HG02938 (cell line): ENCODE measurements around the gene SLC15A5.

Source experiments
- ATAC-seq: cut with Tn5 transposase; IDR thresholded peaks from one replicate; pipeline ENCODE4 v1.9.1; 2021; ENCODE audit warnings: mild to moderate bottlenecking, moderate library complexity; ENCODE audit not compliant: unreplicated experiment

The SLC15A5 gene

GRCh38 chr12:16183541-16183940 is 93.9 kb downstream of the SLC15A5 start:
- no peak for ATAC-seq

GRCh38 chr12:16175840-16176239 is 101.6 kb downstream of the SLC15A5 start:
- ATAC-seq = no peak

GRCh38 chr12:16174282-16174681 is 103.2 kb downstream of the SLC15A5 start:
- no peak for ATAC-seq

- no peak for ATAC-seq
Measured at GRCh38 chr12:16171348-16171747, 106.1 kb downstream of the SLC15A5 start.

- ATAC-seq = no peak
Measured at GRCh38 chr12:16168078-16168477, 109.4 kb downstream of the SLC15A5 start.

GRCh38 chr12:16166563-16167470 is 110.7 kb downstream of the SLC15A5 start:
- no peak for ATAC-seq

GRCh38 chr12:16165506-16165905 is 112.0 kb downstream of the SLC15A5 start:
- ATAC-seq = no peak

GRCh38 chr12:16163901-16164300 is 113.6 kb downstream of the SLC15A5 start:
- no peak for ATAC-seq

DNA sequence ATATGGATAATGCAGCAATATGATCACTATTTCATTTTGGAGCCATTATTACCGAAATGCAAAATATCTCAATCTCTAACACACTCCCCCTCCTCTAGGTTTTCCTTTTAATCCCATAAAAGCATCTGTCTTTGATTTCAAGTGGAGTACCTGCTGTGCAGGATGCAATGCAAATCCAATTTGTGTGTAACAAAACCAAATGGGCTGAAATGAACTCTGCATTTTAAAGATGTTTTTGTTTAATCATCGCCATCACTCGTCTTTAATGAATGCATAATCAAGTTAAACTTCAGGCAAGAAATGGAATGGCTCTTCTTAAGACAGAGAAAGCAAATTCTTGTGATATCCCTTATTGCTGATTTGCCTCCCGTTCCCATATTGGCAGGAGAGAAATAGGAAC is 114.3 kb downstream of the SLC15A5 start:
- no peak for ATAC-seq

- no peak for ATAC-seq
Measured at GRCh38 chr12:16159571-16159970, 117.9 kb downstream of the SLC15A5 start.

- ATAC-seq = no peak
Measured at GRCh38 chr12:16158050-16158449, 119.4 kb downstream of the SLC15A5 start.

DNA sequence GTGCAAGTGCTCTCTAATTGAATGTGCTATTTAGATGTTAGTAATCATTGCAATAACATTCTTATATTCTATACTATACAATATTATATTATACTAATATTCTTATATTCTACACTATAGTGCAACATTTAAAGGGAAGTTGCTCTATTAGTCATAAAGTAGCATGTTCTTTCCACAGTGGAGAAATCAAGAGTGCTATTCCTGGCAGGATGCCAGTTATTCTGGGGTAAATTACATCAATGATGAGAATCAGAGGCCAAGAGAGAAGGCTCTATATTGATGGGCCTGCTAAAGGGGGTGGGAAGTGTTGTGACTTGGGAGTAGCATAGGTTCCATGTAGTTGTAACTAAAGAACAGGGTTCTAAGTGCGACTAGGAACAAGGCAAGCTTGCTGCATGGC is 121.5 kb downstream of the SLC15A5 start:
- ATAC-seq = no peak

DNA sequence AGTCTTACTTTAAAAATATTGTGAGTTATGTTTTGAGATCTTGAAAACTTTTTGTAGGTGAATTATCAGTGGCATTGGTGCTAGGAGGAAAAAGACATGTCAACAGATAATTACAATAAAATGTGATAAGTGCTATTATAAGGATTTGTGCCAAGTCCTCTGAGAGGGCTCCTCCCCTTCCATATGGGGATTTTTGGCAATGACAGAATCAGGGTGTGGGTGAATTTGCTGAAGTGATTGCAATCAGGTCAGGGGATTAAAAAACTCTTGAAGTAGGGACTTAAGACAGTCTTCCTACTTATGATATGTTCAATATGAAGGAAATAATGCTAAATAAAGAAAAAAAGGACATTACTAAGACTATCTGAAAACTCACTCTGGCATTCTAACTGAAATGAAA is 122.5 kb downstream of the SLC15A5 start:
- ATAC-seq = no peak

DNA sequence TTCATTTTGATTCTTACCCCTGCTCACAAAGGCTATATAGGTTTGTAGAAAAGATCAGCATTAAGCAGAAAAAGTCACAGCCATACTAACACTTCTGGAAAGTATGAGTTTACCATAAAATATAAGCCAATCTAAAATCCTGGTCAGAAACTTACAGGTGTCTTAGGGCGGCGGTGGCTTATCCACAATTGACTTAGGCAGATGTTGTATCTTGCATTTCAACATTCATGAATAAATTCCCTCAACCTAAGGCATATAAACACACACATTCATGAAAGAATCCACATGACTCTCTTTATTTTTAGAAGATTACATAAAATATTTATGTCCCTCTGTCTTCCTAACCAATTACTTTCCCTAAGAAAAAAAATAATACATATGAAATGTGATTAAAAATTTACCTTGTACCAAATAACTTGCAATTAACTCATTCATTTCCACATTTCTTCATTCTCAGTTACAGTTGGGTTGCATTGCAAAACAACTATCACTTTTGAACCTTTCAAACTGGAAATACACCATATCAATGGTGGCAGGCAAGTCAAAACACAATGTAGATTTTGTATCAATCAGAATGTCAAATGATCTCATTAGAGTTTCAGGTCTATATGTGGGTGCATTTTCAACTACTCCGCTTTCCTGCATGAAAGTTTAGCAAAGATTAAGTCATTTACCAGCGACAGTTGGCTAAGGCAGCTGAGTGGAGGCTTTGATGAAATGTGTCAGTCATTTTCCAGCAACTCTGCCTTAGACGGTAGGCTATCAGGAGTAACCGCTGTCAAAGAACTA is 124.4 kb downstream of the SLC15A5 start:
- no peak for ATAC-seq

DNA sequence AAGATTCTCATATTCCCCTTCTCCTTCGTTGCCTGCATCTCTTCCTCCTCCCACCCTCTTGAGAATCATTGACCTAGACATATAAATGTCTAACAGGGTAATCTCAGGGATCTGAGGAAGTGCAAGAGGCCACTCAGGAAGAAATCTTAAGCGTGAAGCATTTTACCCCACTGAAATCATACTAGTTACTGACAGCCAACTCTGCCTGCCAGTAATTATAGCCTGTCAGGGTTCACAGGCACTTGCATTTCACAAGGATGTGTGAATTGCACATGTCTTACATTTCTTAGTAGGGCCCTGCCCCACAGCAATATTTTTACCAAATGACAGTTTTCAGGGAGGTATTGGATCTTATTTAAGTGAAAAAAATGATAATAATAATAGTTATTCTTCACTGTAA is 127.2 kb downstream of the SLC15A5 start:
- ATAC-seq = no peak

- no peak for ATAC-seq
Measured at GRCh38 chr12:16148938-16149337, 128.5 kb downstream of the SLC15A5 start.
